K562 (cell line): ENCODE data around the gene LY6G6F. TPM values are rescaled to one million over a fixed set of nuclear protein-coding genes. Genes with fewer than 3 reads are reported as not detected.
A peak's percentile ranks its signal among the peaks of the same experiment; 100 is the strongest.

Experiments
- FOXP1 ChIP-seq: sonication (generic); formaldehyde crosslinking; IDR thresholded peaks from 2 replicates; pipeline ENCODE4 v1.8.0; 2022; ENCODE audit warnings: mild to moderate bottlenecking, missing genetic modification reagents
- MAFK ChIP-seq: IDR thresholded peaks from 2 replicates; pipeline ENCODE4 v1.6.1; 2011; ENCODE audit warnings: low read length, improper control_type of control experiment
- PPARD ChIP-seq: fragments of 250-450 bp; sonication (Bioruptor Pico); IDR thresholded peaks from 2 replicates; pipeline ENCODE4 v1.8.0; 2022; ENCODE audit warnings: inconsistent platforms, mild to moderate bottlenecking, moderate library complexity
- SRSF7 ChIP-seq: fragments of 200-400 bp; formaldehyde crosslinking; optimal IDR thresholded peaks from 2 replicates; pipeline ENCODE3; 2017; ENCODE audit warnings: mild to moderate bottlenecking, low read depth, low read length
- TAF15 ChIP-seq: fragments of 200-400 bp; formaldehyde crosslinking; IDR thresholded peaks from 2 replicates; pipeline ENCODE4 v1.6.1; 2017; ENCODE audit warnings: mild to moderate bottlenecking, low read depth, low read length, moderate library complexity
- ZBTB1 ChIP-seq: sonication (generic); formaldehyde crosslinking; IDR thresholded peaks from 2 replicates; pipeline ENCODE4 v1.8.1; 2023; ENCODE audit warnings: missing genetic modification reagents, low read depth, mild to moderate bottlenecking, borderline replicate concordance
- ZBTB26 ChIP-seq: fragments of 450-650 bp; formaldehyde crosslinking; IDR thresholded peaks from 2 replicates; pipeline ENCODE4 v1.4.0; 2022; ENCODE audit warnings: missing genetic modification characterization
- ZFPM2 ChIP-seq: fragments of 250-450 bp; sonication (Bioruptor Pico); IDR thresholded peaks from 2 replicates; pipeline ENCODE4 v1.5.1; 2022; ENCODE audit warnings: mild to moderate bottlenecking
- ZNF584 ChIP-seq: fragments of 200-800 bp; sonication (Bioruptor generic); IDR thresholded peaks from 2 replicates; pipeline ENCODE4 v1.6.1; 2016; ENCODE audit warnings: low read depth, mild to moderate bottlenecking, missing genetic modification characterization, missing compliant biosample characterization
- ZNF592 ChIP-seq: fragments of 450-650 bp; IDR thresholded peaks from 2 replicates; pipeline ENCODE4 v1.6.1; 2017; ENCODE audit warnings: antibody characterized with exemption, mild to moderate bottlenecking
- microRNA-seq: library from miRNA; unstranded; fragments of <30 nt; microRNA quantifications from one replicate; pipeline ENCODE4, GENCODE V29; 2018; ENCODE audit warnings: borderline microRNAs expressed
- polyA plus RNA-seq, 8 experiments: library from polyadenylated mRNA; depleted of rRNA in 4 of 8; stranded (reverse) in 5 of 8; unstranded in 3 of 8; fragments of >200 nt; fragmentation: Nextera tagmentation in 2 of 8; fragmentation: Illumina TruSeq in 1 of 8; extraction: Ambion mirVana in 2 of 8; extraction: Trizol in 1 of 8; gene quantifications; 2 replicates each; pipeline versions ENCODE4 v1.2.1 to v1.2.3, GENCODE V29; 2011 to 2014; ENCODE audit warnings: inconsistent platforms in 1 of 8, missing spikeins in 1 of 8
- small RNA-seq: library from RNA; depleted of rRNA; stranded (forward); fragments of <200 nt; gene quantifications from one replicate; pipeline ENCODE3, GENCODE V24; 2014
- total RNA-seq, 7 experiments: library from RNA; depleted of rRNA in 6 of 7; stranded (reverse); fragments of >200 nt in 6 of 7; fragmentation: Illumina TruSeq in 2 of 7; extraction: Trizol in 2 of 7; gene quantifications; 2 replicates each; pipeline versions ENCODE4 v1.2.1 to v1.2.3, GENCODE V29; 2011 to 2021; ENCODE audit warnings: low replicate concordance in 1 of 7

LY6G6F gene
- total and polyA plus RNA-seq, 9 of the 15 experiments (the other 6 are each of a cell fraction or from before 2014, with no cell fraction given) = 0.14 to 0.50 (median 0.28) TPM; not detected in 2

- TF ChIP-seq TAF15 (no peak), FOXP1 (CRISPR knock-in tag) (no peak), ZNF584 (CRISPR knock-in tag) (no peak), ZBTB1 (CRISPR knock-in tag) (no peak), ZBTB26 (CRISPR knock-in tag) (0 out of 2 replicates have a peak, but pooled peaks have one; percentile 77), PPARD (CRISPR knock-in tag) (no peak), MAFK (no peak), ZNF592 (no peak), ZFPM2 (CRISPR knock-in tag) (no peak), SRSF7 (no peak)
Observed at GRCh38 chr6:31758281-31758680, 51.6 kb downstream of the LY6G6F start (continued).

Small RNAs within 50 kb of the gene (microRNA-seq; reads per million reads assigned to microRNA genes)
- gene MIR4646 = 1.3 reads per million, percentile 14 among the genes with 10 or more reads in this experiment

Small RNAs within 50 kb of the gene (small RNA-seq; reads per million reads assigned to genes)
- not detected for gene LY6G6D
- gene MIR4646 = not detected
- not detected for gene RF00019
- not detected for gene RNU6-850P

Other genes with a start within 250 kb of the LY6G6F start
Only the 7 nearest of the 39 such genes appear.
- gene LY6G5C, start 25.8 kb upstream of the LY6G6F start, total RNA-seq (2014; rRNA removed) = not detected in 2 replicates
- gene LY6G5C, start 25.8 kb upstream of the LY6G6F start, total RNA-seq (2014; rRNA removed; fragmentation: Illumina TruSeq; extraction: Trizol) = 0.15 TPM in 1 of 2 replicates, not detected in the other
- gene LY6G5C, start 25.8 kb upstream of the LY6G6F start, total RNA-seq (2015; rRNA removed; fragmentation: Illumina TruSeq; extraction: Trizol) = not detected in 2 replicates
- gene LY6G5C, start 25.8 kb upstream of the LY6G6F start, total RNA-seq (2021) = 0.60 and 0.74 TPM in 2 replicates
- gene LY6G5C, start 25.8 kb upstream of the LY6G6F start, polyA plus RNA-seq (2011; rRNA removed) = 0.43 and 0.46 TPM in 2 replicates
- 0.67 and 1.3 TPM in 2 replicates for gene LY6G5C, start 25.8 kb upstream of the LY6G6F start, polyA plus RNA-seq (2014; fragmentation: Illumina TruSeq; extraction: Trizol)
- gene LY6G5C, start 25.8 kb upstream of the LY6G6F start, polyA plus RNA-seq (2014; fragmentation: Nextera tagmentation; extraction: Ambion mirVana) = under 1 TPM in 1 of 2 experiments, not detected in 1; 0.10 TPM
- gene LY6G5C, start 25.8 kb upstream of the LY6G6F start, polyA plus RNA-seq (2014; rRNA removed) = not detected in 2 replicates
- gene ABHD16A, start 3.5 kb upstream of the LY6G6F start, total RNA-seq (2014; rRNA removed) = 104 and 131 TPM in 2 replicates
- 61.6 and 75.6 TPM in 2 replicates for gene ABHD16A, start 3.5 kb upstream of the LY6G6F start, total RNA-seq (2014; rRNA removed; fragmentation: Illumina TruSeq; extraction: Trizol)
- gene ABHD16A, start 3.5 kb upstream of the LY6G6F start, total RNA-seq (2015; rRNA removed; fragmentation: Illumina TruSeq; extraction: Trizol) = 81.6 and 82.8 TPM in 2 replicates
- 104 and 106 TPM in 2 replicates for gene ABHD16A, start 3.5 kb upstream of the LY6G6F start, total RNA-seq (2021)
- gene ABHD16A, start 3.5 kb upstream of the LY6G6F start, polyA plus RNA-seq (2011; rRNA removed) = 113 and 137 TPM in 2 replicates
- gene ABHD16A, start 3.5 kb upstream of the LY6G6F start, polyA plus RNA-seq (2014; fragmentation: Illumina TruSeq; extraction: Trizol) = 70.0 and 79.3 TPM in 2 replicates
- 10 to 100 TPM; 25.8 to 49.7 TPM for gene ABHD16A, start 3.5 kb upstream of the LY6G6F start, polyA plus RNA-seq (2014; fragmentation: Nextera tagmentation; extraction: Ambion mirVana)
- gene ABHD16A, start 3.5 kb upstream of the LY6G6F start, polyA plus RNA-seq (2014; rRNA removed) = 120 and 122 TPM in 2 replicates
- not detected in 2 replicates for gene LY6G6D, start 8.5 kb downstream of the LY6G6F start, total RNA-seq (2014; rRNA removed)
- not detected in 2 replicates for gene LY6G6D, start 8.5 kb downstream of the LY6G6F start, total RNA-seq (2014; rRNA removed; fragmentation: Illumina TruSeq; extraction: Trizol)
- gene LY6G6D, start 8.5 kb downstream of the LY6G6F start, total RNA-seq (2015; rRNA removed; fragmentation: Illumina TruSeq; extraction: Trizol) = not detected in 2 replicates
- not detected in 2 replicates for gene LY6G6D, start 8.5 kb downstream of the LY6G6F start, total RNA-seq (2021)
- gene LY6G6D, start 8.5 kb downstream of the LY6G6F start, polyA plus RNA-seq (2011; rRNA removed) = 0.38 TPM in 1 of 2 replicates, not detected in the other
- gene LY6G6D, start 8.5 kb downstream of the LY6G6F start, polyA plus RNA-seq (2014; fragmentation: Illumina TruSeq; extraction: Trizol) = not detected in 2 replicates
- gene LY6G6D, start 8.5 kb downstream of the LY6G6F start, polyA plus RNA-seq (2014; fragmentation: Nextera tagmentation; extraction: Ambion mirVana) = under 1 TPM in 1 of 2 experiments, not detected in 1; 0.30 TPM
- not detected in 2 replicates for gene LY6G6D, start 8.5 kb downstream of the LY6G6F start, polyA plus RNA-seq (2014; rRNA removed)
- gene LY6G6C, start 14.9 kb downstream of the LY6G6F start, total RNA-seq (2014; rRNA removed) = not detected in 2 replicates
- gene LY6G6C, start 14.9 kb downstream of the LY6G6F start, total RNA-seq (2014; rRNA removed; fragmentation: Illumina TruSeq; extraction: Trizol) = not detected in 2 replicates
- not detected in 2 replicates for gene LY6G6C, start 14.9 kb downstream of the LY6G6F start, total RNA-seq (2015; rRNA removed; fragmentation: Illumina TruSeq; extraction: Trizol)
- gene LY6G6C, start 14.9 kb downstream of the LY6G6F start, total RNA-seq (2021) = 0.20 TPM in 1 of 2 replicates, not detected in the other
- 0.20 and 0.35 TPM in 2 replicates for gene LY6G6C, start 14.9 kb downstream of the LY6G6F start, polyA plus RNA-seq (2011; rRNA removed)
- gene LY6G6C, start 14.9 kb downstream of the LY6G6F start, polyA plus RNA-seq (2014; fragmentation: Illumina TruSeq; extraction: Trizol) = 0.33 TPM in 1 of 2 replicates, not detected in the other
- gene LY6G6C, start 14.9 kb downstream of the LY6G6F start, polyA plus RNA-seq (2014; fragmentation: Nextera tagmentation; extraction: Ambion mirVana) = under 1 TPM in 1 of 2 experiments, not detected in 1; 0.06 TPM
- 0.09 TPM in 1 of 2 replicates, not detected in the other for gene LY6G6C, start 14.9 kb downstream of the LY6G6F start, polyA plus RNA-seq (2014; rRNA removed)
- 0.45 TPM in 1 of 2 replicates, not detected in the other for gene MPIG6B, start 16.5 kb downstream of the LY6G6F start, total RNA-seq (2014; rRNA removed)
- 0.11 and 0.13 TPM in 2 replicates for gene MPIG6B, start 16.5 kb downstream of the LY6G6F start, total RNA-seq (2014; rRNA removed; fragmentation: Illumina TruSeq; extraction: Trizol)
- 0.14 TPM in 1 of 2 replicates, not detected in the other for gene MPIG6B, start 16.5 kb downstream of the LY6G6F start, total RNA-seq (2015; rRNA removed; fragmentation: Illumina TruSeq; extraction: Trizol)
- 0.47 and 0.75 TPM in 2 replicates for gene MPIG6B, start 16.5 kb downstream of the LY6G6F start, total RNA-seq (2021)
- 0.24 and 0.30 TPM in 2 replicates for gene MPIG6B, start 16.5 kb downstream of the LY6G6F start, polyA plus RNA-seq (2011; rRNA removed)
- gene MPIG6B, start 16.5 kb downstream of the LY6G6F start, polyA plus RNA-seq (2014; fragmentation: Illumina TruSeq; extraction: Trizol) = 0.75 and 0.77 TPM in 2 replicates
- under 1 TPM; 0.15 to 0.32 TPM for gene MPIG6B, start 16.5 kb downstream of the LY6G6F start, polyA plus RNA-seq (2014; fragmentation: Nextera tagmentation; extraction: Ambion mirVana)
- gene MPIG6B, start 16.5 kb downstream of the LY6G6F start, polyA plus RNA-seq (2014; rRNA removed) = 0.27 and 1.2 TPM in 2 replicates
- gene DDAH2, start 22.4 kb downstream of the LY6G6F start, total RNA-seq (2014; rRNA removed) = 45.4 and 59.1 TPM in 2 replicates
- 10.6 and 12.7 TPM in 2 replicates for gene DDAH2, start 22.4 kb downstream of the LY6G6F start, total RNA-seq (2014; rRNA removed; fragmentation: Illumina TruSeq; extraction: Trizol)
- gene DDAH2, start 22.4 kb downstream of the LY6G6F start, total RNA-seq (2015; rRNA removed; fragmentation: Illumina TruSeq; extraction: Trizol) = 32.3 and 34.6 TPM in 2 replicates
- gene DDAH2, start 22.4 kb downstream of the LY6G6F start, total RNA-seq (2021) = 31.4 and 36.3 TPM in 2 replicates
- gene DDAH2, start 22.4 kb downstream of the LY6G6F start, polyA plus RNA-seq (2011; rRNA removed) = 21.4 and 30.4 TPM in 2 replicates
- gene DDAH2, start 22.4 kb downstream of the LY6G6F start, polyA plus RNA-seq (2014; fragmentation: Illumina TruSeq; extraction: Trizol) = 15.6 and 29.3 TPM in 2 replicates
- 1 to 10 TPM; 1.8 to 3.4 TPM for gene DDAH2, start 22.4 kb downstream of the LY6G6F start, polyA plus RNA-seq (2014; fragmentation: Nextera tagmentation; extraction: Ambion mirVana)
- gene DDAH2, start 22.4 kb downstream of the LY6G6F start, polyA plus RNA-seq (2014; rRNA removed) = 36.2 and 42.1 TPM in 2 replicates
- gene CLIC1, start 29.7 kb downstream of the LY6G6F start, total RNA-seq (2014; rRNA removed) = 1,815 and 2,459 TPM in 2 replicates
- gene CLIC1, start 29.7 kb downstream of the LY6G6F start, total RNA-seq (2014; rRNA removed; fragmentation: Illumina TruSeq; extraction: Trizol) = 1,777 and 1,808 TPM in 2 replicates
- gene CLIC1, start 29.7 kb downstream of the LY6G6F start, total RNA-seq (2015; rRNA removed; fragmentation: Illumina TruSeq; extraction: Trizol) = 1,968 and 1,998 TPM in 2 replicates
- gene CLIC1, start 29.7 kb downstream of the LY6G6F start, total RNA-seq (2021) = 1,487 and 1,494 TPM in 2 replicates
- gene CLIC1, start 29.7 kb downstream of the LY6G6F start, polyA plus RNA-seq (2011; rRNA removed) = 1,850 and 2,419 TPM in 2 replicates
- 2,238 and 2,336 TPM in 2 replicates for gene CLIC1, start 29.7 kb downstream of the LY6G6F start, polyA plus RNA-seq (2014; fragmentation: Illumina TruSeq; extraction: Trizol)
- 1,000 to 10,000 TPM; 1,267 to 1,594 TPM for gene CLIC1, start 29.7 kb downstream of the LY6G6F start, polyA plus RNA-seq (2014; fragmentation: Nextera tagmentation; extraction: Ambion mirVana)
- gene CLIC1, start 29.7 kb downstream of the LY6G6F start, polyA plus RNA-seq (2014; rRNA removed) = 1,650 and 1,824 TPM in 2 replicates